ENCODE measurements around the gene TMED4. TPM values are rescaled to one million over a fixed set of nuclear protein-coding genes. Genes with fewer than 3 reads are reported as not detected.

TMED4 gene
- total RNA-seq, 1 experiment from 2014 or later, result 67.3 TPM

GRCh38 chr7:44568771-44569560 is 13.1 kb downstream of the TMED4 start (continued):
- TF ChIP-seq EZH2 (IDR thresholded peaks at IDR 0.05), result no peak

DNA sequence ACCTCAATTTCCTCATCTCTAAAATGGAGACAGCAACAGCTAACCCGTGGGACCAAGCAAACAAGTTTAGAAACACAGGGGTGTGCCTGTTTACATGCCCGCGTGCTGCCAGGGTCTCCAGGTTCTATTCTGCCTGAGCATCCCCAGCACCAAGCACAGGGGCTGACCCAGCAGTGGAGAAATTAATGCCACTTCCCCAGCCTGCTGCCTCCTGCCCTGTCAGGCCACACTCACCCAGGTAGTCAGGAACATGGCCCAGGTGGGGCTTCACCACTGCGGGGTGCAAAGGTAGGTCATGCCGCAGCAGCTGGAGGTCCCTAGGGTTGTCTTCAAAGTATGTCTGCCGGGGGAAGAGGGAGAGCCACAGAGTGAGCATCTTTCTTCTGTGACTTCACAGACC is 14.1 kb downstream of the TMED4 start:
- H3K4me1 ChIP-seq (ENCODE audit: control insufficient read depth in 1 of 2, insufficient read depth in 2 of 2, low read length in 2 of 2), result peaks cover 6 to 18% of the 10 kb centered on the region in 2 experiments; a peak in 3 of 4 replicates
- no peak overlapping the region for H3K4me2 ChIP-seq (ENCODE audit: low read length)
- DNase-seq (ENCODE audit: low read depth, low spot score), result no peak
- ATAC-seq, result no peak
- H3K9me3 ChIP-seq (ENCODE audit: control insufficient read depth in 1 of 2, insufficient read depth in 1 of 2, low read depth in 1 of 2, low read length in 2 of 2), result no peaks in the 10 kb centered on the region
- no TSS peak for BruUV-seq (replicated peaks)
- no peak overlapping the region for H2AFZ ChIP-seq (ENCODE audit: low read depth, low read length, poor library complexity, severe bottlenecking)
- intact Hi-C loops (cut with micrococcal nuclease), result loop anchor here (5.0 kb wide), 1 partner anchor 221 kb away; no protein-coding TSS in a partner anchor
- H3K79me2 ChIP-seq (ENCODE audit: insufficient read depth, low read length), result peaks cover 60% of the 10 kb centered on the region
- ChIA-PET POLR2A (no interaction called here), CTCF (no interaction called here), RAD21 (ENCODE audit: low non-redundant PET in 1 of 2, low total read pairs in 2 of 2, uncharacterized antibody in 2 of 2, unreplicated experiment in 2 of 2) (no interaction called here)
- no peaks in the 10 kb centered on the region for H3K27me3 ChIP-seq (ENCODE audit: insufficient read depth, low read length)
- H4K20me1 ChIP-seq (ENCODE audit: insufficient read depth), result peaks cover 7% of the 10 kb centered on the region; the same call in 1 of the 2 replicates
- peaks cover 68 to 79% of the 10 kb centered on the region in 2 experiments for H3K36me3 ChIP-seq (ENCODE audit: control insufficient read depth in 1 of 2, insufficient read depth in 2 of 2, low read length in 2 of 2)
- no peak overlapping the region for H3K27ac ChIP-seq (ENCODE audit: low read depth, low read length)
- no peak overlapping the region for H3K4me3 ChIP-seq (replicated peaks in 1 of 2; ENCODE audit: low read depth in 1 of 2, low read length in 2 of 2)
- H3K9me2 ChIP-seq (ENCODE audit: insufficient read depth), result no peaks in the 10 kb centered on the region
- TF ChIP-seq CBX3 (IDR thresholded peaks at IDR 0.05; ENCODE audit: low read depth) (no peak), POLR2A (IDR thresholded peaks at IDR 0.05; ENCODE audit: borderline replicate concordance, extremely low read depth, insufficient read depth, insufficient read length) (no peak), JUND (IDR thresholded peaks at IDR 0.05) (no peak), EZH2phosphoT487 (IDR thresholded peaks at IDR 0.05; ENCODE audit: borderline replicate concordance) (no peak), POLR2AphosphoS5 (IDR thresholded peaks at IDR 0.05; ENCODE audit: low read depth, low read length) (no peak), ZFX (IDR thresholded peaks at IDR 0.05) (no peak)
- TF ChIP-seq, protein P1, sequence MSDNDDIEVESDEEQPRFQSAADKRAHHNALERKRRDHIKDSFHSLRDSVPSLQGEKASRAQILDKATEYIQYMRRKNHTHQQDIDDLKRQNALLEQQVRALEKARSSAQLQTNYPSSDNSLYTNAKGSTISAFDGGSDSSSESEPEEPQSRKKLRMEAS (IDR thresholded peaks at IDR 0.05), result no peak
- H3K9ac ChIP-seq (ENCODE audit: low read length), result no peak overlapping the region

DNA sequence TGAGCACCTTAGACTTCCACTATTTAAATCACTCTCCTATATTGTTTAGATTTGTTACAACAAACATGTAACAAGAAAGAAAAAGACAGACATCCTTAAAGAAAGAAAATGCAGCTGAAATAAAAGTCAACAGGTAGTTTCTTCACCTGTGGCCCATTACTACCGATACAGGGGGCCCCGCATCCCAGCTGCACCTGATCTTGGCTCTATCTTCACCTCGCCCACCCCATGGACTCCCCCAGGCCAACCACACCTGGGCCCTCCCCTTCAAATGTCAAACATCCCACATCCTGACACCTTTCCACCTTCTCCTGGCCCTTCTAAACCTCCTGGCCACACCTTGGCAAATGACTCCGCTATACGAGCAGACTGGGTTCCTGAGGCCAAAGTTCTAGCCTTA is 15.4 kb downstream of the TMED4 start:
- ChIA-PET CTCF (interaction anchor here (2.5 to 3.0 kb wide), 2 partner anchors 326 to 569 kb away, joined by 8 to 21 read pairs; no protein-coding TSS in a partner anchor), POLR2A (no interaction called here), RAD21 (ENCODE audit: low non-redundant PET in 1 of 2, low total read pairs in 2 of 2, uncharacterized antibody in 2 of 2, unreplicated experiment in 2 of 2) (no interaction called here)
- H3K79me2 ChIP-seq (ENCODE audit: insufficient read depth, low read length), result peaks cover 48% of the 10 kb centered on the region
- H3K27ac ChIP-seq (ENCODE audit: low read depth, low read length), result no peak overlapping the region
- no peaks in the 10 kb centered on the region for H3K9me2 ChIP-seq (ENCODE audit: insufficient read depth)
- ATAC-seq (no peak), DNase-seq (ENCODE audit: low read depth, low spot score) (no peak)
- BruUV-seq (replicated peaks), result no TSS peak
- no peak overlapping the region for H3K4me2 ChIP-seq (ENCODE audit: low read length)
- no peaks in the 10 kb centered on the region for H3K9me3 ChIP-seq (ENCODE audit: control insufficient read depth in 1 of 2, insufficient read depth in 1 of 2, low read depth in 1 of 2, low read length in 2 of 2)
- H2AFZ ChIP-seq (ENCODE audit: low read depth, low read length, poor library complexity, severe bottlenecking), result no peak overlapping the region
- no peak overlapping the region for H3K9ac ChIP-seq (ENCODE audit: low read length)
- peaks cover 7% of the 10 kb centered on the region; the same call in 1 of the 2 replicates for H4K20me1 ChIP-seq (ENCODE audit: insufficient read depth)
- H3K36me3 ChIP-seq (ENCODE audit: control insufficient read depth in 1 of 2, insufficient read depth in 2 of 2, low read length in 2 of 2), result peaks cover 60 to 67% of the 10 kb centered on the region in 2 experiments
- H3K4me3 ChIP-seq (replicated peaks in 1 of 2; ENCODE audit: low read depth in 1 of 2, low read length in 2 of 2), result no peak overlapping the region
- H3K27me3 ChIP-seq (ENCODE audit: insufficient read depth, low read length), result no peaks in the 10 kb centered on the region
- intact Hi-C loops (cut with micrococcal nuclease), result loop anchor here (5.0 kb wide), 1 partner anchor 219 kb away; no protein-coding TSS in a partner anchor
- H3K4me1 ChIP-seq (ENCODE audit: control insufficient read depth in 1 of 2, insufficient read depth in 2 of 2, low read length in 2 of 2), result peaks cover 11 to 23% of the 10 kb centered on the region in 2 experiments
- TF ChIP-seq, protein P2, sequence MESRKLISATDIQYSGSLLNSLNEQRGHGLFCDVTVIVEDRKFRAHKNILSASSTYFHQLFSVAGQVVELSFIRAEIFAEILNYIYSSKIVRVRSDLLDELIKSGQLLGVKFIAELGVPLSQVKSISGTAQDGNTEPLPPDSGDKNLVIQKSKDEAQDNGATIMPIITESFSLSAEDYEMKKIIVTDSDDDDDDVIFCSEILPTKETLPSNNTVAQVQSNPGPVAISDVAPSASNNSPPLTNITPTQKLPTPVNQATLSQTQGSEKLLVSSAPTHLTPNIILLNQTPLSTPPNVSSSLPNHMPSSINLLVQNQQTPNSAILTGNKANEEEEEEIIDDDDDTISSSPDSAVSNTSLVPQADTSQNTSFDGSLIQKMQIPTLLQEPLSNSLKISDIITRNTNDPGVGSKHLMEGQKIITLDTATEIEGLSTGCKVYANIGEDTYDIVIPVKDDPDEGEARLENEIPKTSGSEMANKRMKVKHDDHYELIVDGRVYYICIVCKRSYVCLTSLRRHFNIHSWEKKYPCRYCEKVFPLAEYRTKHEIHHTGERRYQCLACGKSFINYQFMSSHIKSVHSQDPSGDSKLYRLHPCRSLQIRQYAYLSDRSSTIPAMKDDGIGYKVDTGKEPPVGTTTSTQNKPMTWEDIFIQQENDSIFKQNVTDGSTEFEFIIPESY (IDR thresholded peaks at IDR 0.05; ENCODE audit: extremely low read depth, insufficient replicate concordance, low read length), result no peak
- TF ChIP-seq POLR2AphosphoS5 (IDR thresholded peaks at IDR 0.05; ENCODE audit: low read depth, low read length), result no peak
- no peak for TF ChIP-seq FOSL1 (IDR thresholded peaks at IDR 0.05; ENCODE audit: low read depth)
- no peak for TF ChIP-seq EGR1 (IDR thresholded peaks at IDR 0.05; ENCODE audit: low read depth)
- no peak for TF ChIP-seq POLR2A (IDR thresholded peaks at IDR 0.05; ENCODE audit: borderline replicate concordance, extremely low read depth, insufficient read depth, insufficient read length)
- TF ChIP-seq JUND (IDR thresholded peaks at IDR 0.05), result no peak
- TF ChIP-seq RAD21 (IDR thresholded peaks at IDR 0.05; ENCODE audit: low read depth), result no peak
- no peak for TF ChIP-seq SIN3A (IDR thresholded peaks at IDR 0.05; ENCODE audit: low read depth)
- TF ChIP-seq CBX3 (IDR thresholded peaks at IDR 0.05; ENCODE audit: low read depth), result no peak
- TF ChIP-seq CEBPB (IDR thresholded peaks at IDR 0.05; ENCODE audit: low read depth), result no peak
- no peak for TF ChIP-seq SP1 (IDR thresholded peaks at IDR 0.05; ENCODE audit: low read depth)
- no peak for TF ChIP-seq ELF1 (IDR thresholded peaks at IDR 0.05; ENCODE audit: borderline replicate concordance, low read depth)
